Heart left ventricle (tissue), 13 donors: ENCODE measurements around the gene CLEC16A.

Experiments
- POLR2A ChIP-seq, 2 donors: fragments of 450-650 bp; IDR thresholded peaks; one replicate each; pipeline ENCODE4 v1.6.1; 2017; ENCODE audit warnings: antibody characterized with exemption in 2 of 2, mild to moderate bottlenecking in 2 of 2, moderate library complexity in 2 of 2
- TF ChIP-seq, protein P1 (sequence below), 12 donors: fragments of 200-600 bp; sonication (generic) in 4 of 12; IDR thresholded peaks; one replicate each; pipeline versions ENCODE4 v1.5.0 to v1.8.0; 2018 to 2022; ENCODE audit warnings: antibody characterized with exemption in 12 of 12, mild to moderate bottlenecking in 5 of 12
- donor health status: ischemic (EF 13 %, LVEDD 7.1; RV severe dilation, severe dysfunction).
- donor health status: DM: no; HTN: yes; CAD: no.
- donor health status: DM: no; HTN: no; CAD: no.
- donor health status: ischemic (EF 25% LVEDD 6.9; RV normal size, moderate dysfunction).
- donor health status: ischemic (EF 25% LVEDD 5.7; RV mildly dilated, moderate dysfunction).
- donor health status: ischemic (EF 35%, LVEDD 5.7; RV mildly dilated, moderate dysfunction).
- donor health status: nonischemic (EF 11% LVEDD 7.7; RV severe dilation, severe dysfunction).
- donor health status: DM: yes; HTN: yes; CAD: no.
- donor health status: PGD.
- donor health status: ischemic (EF 29% LVEDD 5.4; RV normal size, mild dysfunction).
- donor health status: nonischemic (EF 23%, LVEDD 6.1; RV moderate dilation, normal function).

DNA sequence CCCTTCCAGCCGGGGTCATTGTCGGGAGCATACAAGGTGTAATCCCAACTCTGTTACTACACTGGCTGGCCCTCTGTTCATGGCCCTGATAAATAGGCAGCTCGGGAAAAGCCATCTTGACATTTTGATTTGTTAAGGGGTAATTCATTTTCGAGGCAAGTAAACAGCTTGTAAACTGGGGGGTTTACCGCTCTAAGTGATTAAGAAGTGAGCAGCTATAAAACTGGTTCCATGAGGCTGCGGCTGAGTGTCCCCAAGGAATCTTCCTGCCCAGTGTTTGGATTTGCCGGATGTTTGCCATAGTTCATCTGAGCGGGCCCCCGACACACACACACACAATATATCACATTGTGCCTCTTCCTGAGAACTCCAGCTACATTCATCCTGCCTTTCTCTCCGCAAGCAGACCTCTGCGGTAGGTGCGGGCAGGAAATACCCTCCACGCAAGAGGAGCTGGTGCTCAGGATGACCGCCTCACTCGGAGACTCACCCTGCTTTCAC lies 219.4 kb downstream of the CLEC16A start:
- TF ChIP-seq, protein P1, sequence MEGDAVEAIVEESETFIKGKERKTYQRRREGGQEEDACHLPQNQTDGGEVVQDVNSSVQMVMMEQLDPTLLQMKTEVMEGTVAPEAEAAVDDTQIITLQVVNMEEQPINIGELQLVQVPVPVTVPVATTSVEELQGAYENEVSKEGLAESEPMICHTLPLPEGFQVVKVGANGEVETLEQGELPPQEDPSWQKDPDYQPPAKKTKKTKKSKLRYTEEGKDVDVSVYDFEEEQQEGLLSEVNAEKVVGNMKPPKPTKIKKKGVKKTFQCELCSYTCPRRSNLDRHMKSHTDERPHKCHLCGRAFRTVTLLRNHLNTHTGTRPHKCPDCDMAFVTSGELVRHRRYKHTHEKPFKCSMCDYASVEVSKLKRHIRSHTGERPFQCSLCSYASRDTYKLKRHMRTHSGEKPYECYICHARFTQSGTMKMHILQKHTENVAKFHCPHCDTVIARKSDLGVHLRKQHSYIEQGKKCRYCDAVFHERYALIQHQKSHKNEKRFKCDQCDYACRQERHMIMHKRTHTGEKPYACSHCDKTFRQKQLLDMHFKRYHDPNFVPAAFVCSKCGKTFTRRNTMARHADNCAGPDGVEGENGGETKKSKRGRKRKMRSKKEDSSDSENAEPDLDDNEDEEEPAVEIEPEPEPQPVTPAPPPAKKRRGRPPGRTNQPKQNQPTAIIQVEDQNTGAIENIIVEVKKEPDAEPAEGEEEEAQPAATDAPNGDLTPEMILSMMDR (IDR thresholded peaks at IDR 0.05): no peak
- TF ChIP-seq POLR2A (IDR thresholded peaks at IDR 0.05): no peak
